Measurements from ENCODE around the gene ITGBL1.

ITGBL1 gene

DNA sequence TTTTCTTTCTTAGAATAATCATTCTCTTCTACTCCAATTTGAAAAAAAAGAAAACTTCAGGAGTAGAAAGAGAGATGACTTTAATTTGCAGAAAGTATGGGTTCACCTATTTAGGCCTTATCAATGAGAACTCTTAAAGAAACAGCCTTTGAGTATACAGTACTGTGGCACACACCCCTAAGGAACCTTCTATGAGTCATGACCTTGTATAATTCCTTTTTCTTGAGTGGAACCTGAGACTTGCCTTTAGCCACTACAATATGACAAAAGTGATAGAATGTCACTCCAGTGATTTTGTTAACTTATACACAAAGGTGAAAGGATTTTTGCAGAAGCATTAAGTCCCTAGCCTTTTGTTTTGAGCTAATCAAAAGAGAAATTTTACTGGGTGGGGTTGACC lies 58.7 kb downstream of the ITGBL1 start:
- no peak overlapping the region for H3K27ac ChIP-seq (ENCODE audit: low read depth, low read length)
- no peaks in the 10 kb centered on the region for H3K9me3 ChIP-seq (ENCODE audit: insufficient read depth, low read length)
- no peaks in the 10 kb centered on the region for H3K36me3 ChIP-seq (ENCODE audit: low read length)
- H3K4me3 ChIP-seq (ENCODE audit: insufficient read depth, low read length, poor library complexity, severe bottlenecking) = no peak overlapping the region
- no peaks in the 10 kb centered on the region for H3K27me3 ChIP-seq (ENCODE audit: low read length)
- TF ChIP-seq, protein P1, sequence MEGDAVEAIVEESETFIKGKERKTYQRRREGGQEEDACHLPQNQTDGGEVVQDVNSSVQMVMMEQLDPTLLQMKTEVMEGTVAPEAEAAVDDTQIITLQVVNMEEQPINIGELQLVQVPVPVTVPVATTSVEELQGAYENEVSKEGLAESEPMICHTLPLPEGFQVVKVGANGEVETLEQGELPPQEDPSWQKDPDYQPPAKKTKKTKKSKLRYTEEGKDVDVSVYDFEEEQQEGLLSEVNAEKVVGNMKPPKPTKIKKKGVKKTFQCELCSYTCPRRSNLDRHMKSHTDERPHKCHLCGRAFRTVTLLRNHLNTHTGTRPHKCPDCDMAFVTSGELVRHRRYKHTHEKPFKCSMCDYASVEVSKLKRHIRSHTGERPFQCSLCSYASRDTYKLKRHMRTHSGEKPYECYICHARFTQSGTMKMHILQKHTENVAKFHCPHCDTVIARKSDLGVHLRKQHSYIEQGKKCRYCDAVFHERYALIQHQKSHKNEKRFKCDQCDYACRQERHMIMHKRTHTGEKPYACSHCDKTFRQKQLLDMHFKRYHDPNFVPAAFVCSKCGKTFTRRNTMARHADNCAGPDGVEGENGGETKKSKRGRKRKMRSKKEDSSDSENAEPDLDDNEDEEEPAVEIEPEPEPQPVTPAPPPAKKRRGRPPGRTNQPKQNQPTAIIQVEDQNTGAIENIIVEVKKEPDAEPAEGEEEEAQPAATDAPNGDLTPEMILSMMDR (IDR thresholded peaks at IDR 0.05; ENCODE audit: insufficient read depth, low read length, poor library complexity, severe bottlenecking) = no peak
- no peak for TF ChIP-seq EZH2phosphoT487 (conservative IDR thresholded peaks at IDR 0.05; ENCODE audit: low read length)
- H3K4me2 ChIP-seq (ENCODE audit: low read depth, low read length, poor library complexity, severe bottlenecking) = no peak overlapping the region
- H3K9me2 ChIP-seq (replicated peaks; ENCODE audit: insufficient read depth, low read length) = no peaks in the 10 kb centered on the region
- no peaks in the 10 kb centered on the region for H4K20me1 ChIP-seq (ENCODE audit: low read depth, low read length)
- no peaks in the 10 kb centered on the region for H3K79me2 ChIP-seq (ENCODE audit: insufficient read depth, low read length)
- no peak overlapping the region for H2AFZ ChIP-seq (ENCODE audit: low read depth, low read length, severe bottlenecking)
- no peak overlapping the region for H3K9ac ChIP-seq (ENCODE audit: low read length)
- no peaks in the 10 kb centered on the region for H3F3A ChIP-seq (ENCODE audit: insufficient read depth)

DNA sequence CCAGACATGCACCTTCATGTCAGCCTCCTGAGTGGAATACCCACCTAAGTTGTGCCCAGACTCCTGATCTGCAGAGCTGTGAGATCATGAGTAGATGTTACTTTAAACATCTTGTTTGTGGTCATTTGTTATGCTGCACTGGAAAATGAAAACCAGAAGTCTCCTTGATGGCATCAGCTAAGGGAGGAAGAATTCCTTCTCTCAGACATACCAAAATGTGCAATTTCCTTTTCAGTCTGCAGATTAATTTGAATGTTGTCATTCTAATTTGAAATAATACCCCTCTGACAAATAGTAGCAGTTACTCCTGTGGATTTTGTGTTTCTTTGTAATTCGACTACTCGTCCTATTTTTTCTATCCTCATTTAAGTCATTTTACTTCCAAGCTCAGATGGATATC lies 59.3 kb downstream of the ITGBL1 start:
- H3K9ac ChIP-seq (ENCODE audit: low read length) = no peak overlapping the region
- no peak for TF ChIP-seq EZH2phosphoT487 (conservative IDR thresholded peaks at IDR 0.05; ENCODE audit: low read length)
- TF ChIP-seq, protein P1 (IDR thresholded peaks at IDR 0.05; ENCODE audit: insufficient read depth, low read length, poor library complexity, severe bottlenecking) = no peak
- H2AFZ ChIP-seq (ENCODE audit: low read depth, low read length, severe bottlenecking) = no peak overlapping the region
- H3K36me3 ChIP-seq (ENCODE audit: low read length) = no peaks in the 10 kb centered on the region
- H3K9me2 ChIP-seq (replicated peaks; ENCODE audit: insufficient read depth, low read length) = no peaks in the 10 kb centered on the region
- H3K9me3 ChIP-seq (ENCODE audit: insufficient read depth, low read length) = no peaks in the 10 kb centered on the region
- no peaks in the 10 kb centered on the region for H3F3A ChIP-seq (ENCODE audit: insufficient read depth)
- H3K27me3 ChIP-seq (ENCODE audit: low read length) = no peaks in the 10 kb centered on the region
- H3K4me3 ChIP-seq (ENCODE audit: insufficient read depth, low read length, poor library complexity, severe bottlenecking) = no peak overlapping the region
- H3K79me2 ChIP-seq (ENCODE audit: insufficient read depth, low read length) = no peaks in the 10 kb centered on the region
- H3K27ac ChIP-seq (ENCODE audit: low read depth, low read length) = no peak overlapping the region
- no peaks in the 10 kb centered on the region for H4K20me1 ChIP-seq (ENCODE audit: low read depth, low read length)
- H3K4me2 ChIP-seq (ENCODE audit: low read depth, low read length, poor library complexity, severe bottlenecking) = no peak overlapping the region

DNA sequence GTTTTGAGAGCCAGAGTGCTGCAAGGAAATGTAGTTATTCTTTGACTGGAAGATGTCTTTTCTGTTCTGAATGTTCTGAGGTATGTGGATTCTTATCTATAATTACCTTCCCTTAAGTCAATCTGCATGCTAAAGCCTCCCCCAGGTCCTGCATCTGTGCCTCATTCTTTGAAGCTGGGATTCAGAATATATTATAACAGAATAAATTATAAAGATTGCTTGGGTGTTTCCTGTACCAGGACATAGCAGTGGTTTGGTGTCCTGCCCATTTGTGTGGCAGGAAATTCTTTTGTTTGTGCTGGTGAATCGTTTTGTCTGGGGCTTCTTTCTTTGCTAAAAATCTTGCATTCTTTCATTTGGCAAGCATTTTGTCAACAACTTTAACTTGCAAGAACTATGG lies 60.2 kb downstream of the ITGBL1 start:
- H3K36me3 ChIP-seq (ENCODE audit: low read length) = no peaks in the 10 kb centered on the region
- H2AFZ ChIP-seq (ENCODE audit: low read depth, low read length, severe bottlenecking) = no peak overlapping the region
- no peaks in the 10 kb centered on the region for H3K9me2 ChIP-seq (replicated peaks; ENCODE audit: insufficient read depth, low read length)
- TF ChIP-seq, protein P1 (IDR thresholded peaks at IDR 0.05; ENCODE audit: insufficient read depth, low read length, poor library complexity, severe bottlenecking) = no peak
- TF ChIP-seq EZH2phosphoT487 (conservative IDR thresholded peaks at IDR 0.05; ENCODE audit: low read length) = no peak
- no peak overlapping the region for H3K9ac ChIP-seq (ENCODE audit: low read length)
- no peaks in the 10 kb centered on the region for H3K27me3 ChIP-seq (ENCODE audit: low read length)
- no peaks in the 10 kb centered on the region for H3K9me3 ChIP-seq (ENCODE audit: insufficient read depth, low read length)
- no peaks in the 10 kb centered on the region for H3F3A ChIP-seq (ENCODE audit: insufficient read depth)
- no peak overlapping the region for H3K4me2 ChIP-seq (ENCODE audit: low read depth, low read length, poor library complexity, severe bottlenecking)
- H3K4me3 ChIP-seq (ENCODE audit: insufficient read depth, low read length, poor library complexity, severe bottlenecking) = no peak overlapping the region
- H3K79me2 ChIP-seq (ENCODE audit: insufficient read depth, low read length) = no peaks in the 10 kb centered on the region
- H4K20me1 ChIP-seq (ENCODE audit: low read depth, low read length) = no peaks in the 10 kb centered on the region
- no peak overlapping the region for H3K27ac ChIP-seq (ENCODE audit: low read depth, low read length)
